VCaP (cell line): ENCODE results near the gene RAB44.

Experiments
- H3K27ac ChIP-seq: fragments of 450-650 bp; 2 replicates; pipeline ENCODE4 v1.5.1; 2017
- TF ChIP-seq, protein P1 (sequence below): fragments of 450-650 bp; conservative IDR thresholded peaks from 2 replicates; pipeline ENCODE4 v1.5.1; 2017; ENCODE audit warnings: mild to moderate bottlenecking, moderate library complexity

Gene RAB44

DNA sequence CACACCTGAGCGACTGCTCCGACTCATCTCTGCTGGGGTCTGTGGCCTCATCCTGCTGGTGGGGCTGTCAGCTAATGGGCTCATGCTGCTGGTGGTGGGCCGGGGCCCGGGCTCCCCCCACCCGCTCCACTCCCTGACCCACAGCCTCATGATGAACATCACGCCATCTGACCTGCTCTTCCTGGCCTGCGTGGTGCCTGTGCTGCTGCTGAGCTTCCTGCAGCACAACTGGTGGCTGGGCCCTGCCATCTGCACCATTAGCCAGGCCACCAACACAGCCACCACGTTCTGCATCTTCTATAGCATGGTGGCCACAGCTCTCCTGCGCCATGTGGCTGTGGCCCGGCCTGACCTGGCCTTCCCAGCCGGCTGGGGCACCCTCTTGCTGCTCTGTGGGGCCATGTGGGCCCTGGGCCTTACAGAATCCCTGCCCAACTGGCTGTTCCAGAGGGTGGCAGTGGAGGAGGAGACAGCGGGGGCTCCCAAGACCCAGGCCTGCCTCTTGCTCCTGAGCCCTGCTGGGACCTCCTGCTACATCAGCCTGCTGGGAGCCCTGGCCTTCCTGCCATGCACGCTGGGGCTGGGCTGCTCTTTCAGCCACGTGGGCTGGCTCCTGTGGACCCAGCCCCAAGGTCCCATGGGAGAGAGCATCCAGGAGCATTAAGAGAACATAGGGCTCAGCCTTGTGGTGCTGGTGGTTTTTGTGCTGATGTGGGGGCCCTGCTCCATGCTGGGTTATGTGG lies 39.6 kb downstream of the RAB44 start:
- no peak overlapping the region for H3K27ac ChIP-seq
- TF ChIP-seq, protein P1, sequence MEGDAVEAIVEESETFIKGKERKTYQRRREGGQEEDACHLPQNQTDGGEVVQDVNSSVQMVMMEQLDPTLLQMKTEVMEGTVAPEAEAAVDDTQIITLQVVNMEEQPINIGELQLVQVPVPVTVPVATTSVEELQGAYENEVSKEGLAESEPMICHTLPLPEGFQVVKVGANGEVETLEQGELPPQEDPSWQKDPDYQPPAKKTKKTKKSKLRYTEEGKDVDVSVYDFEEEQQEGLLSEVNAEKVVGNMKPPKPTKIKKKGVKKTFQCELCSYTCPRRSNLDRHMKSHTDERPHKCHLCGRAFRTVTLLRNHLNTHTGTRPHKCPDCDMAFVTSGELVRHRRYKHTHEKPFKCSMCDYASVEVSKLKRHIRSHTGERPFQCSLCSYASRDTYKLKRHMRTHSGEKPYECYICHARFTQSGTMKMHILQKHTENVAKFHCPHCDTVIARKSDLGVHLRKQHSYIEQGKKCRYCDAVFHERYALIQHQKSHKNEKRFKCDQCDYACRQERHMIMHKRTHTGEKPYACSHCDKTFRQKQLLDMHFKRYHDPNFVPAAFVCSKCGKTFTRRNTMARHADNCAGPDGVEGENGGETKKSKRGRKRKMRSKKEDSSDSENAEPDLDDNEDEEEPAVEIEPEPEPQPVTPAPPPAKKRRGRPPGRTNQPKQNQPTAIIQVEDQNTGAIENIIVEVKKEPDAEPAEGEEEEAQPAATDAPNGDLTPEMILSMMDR = no peak

DNA sequence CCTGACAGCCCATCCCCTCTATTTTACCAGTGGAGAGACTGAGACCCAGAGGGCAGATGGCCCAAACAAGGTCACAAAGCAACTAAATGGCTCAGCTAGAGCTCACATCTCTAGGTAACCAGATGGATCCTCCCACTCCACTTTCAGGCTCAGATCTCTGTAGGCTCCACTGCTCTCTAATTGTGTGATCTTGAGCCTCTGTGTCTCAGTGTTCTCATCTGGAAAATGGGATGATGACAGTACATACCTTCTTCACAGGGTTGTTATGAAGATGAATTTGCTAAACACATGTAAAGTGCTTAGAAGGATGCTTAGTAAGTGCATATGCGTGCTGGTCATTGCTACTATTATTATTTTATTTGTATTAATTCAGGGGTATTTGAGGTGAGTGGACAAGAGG lies 40.5 kb downstream of the RAB44 start:
- TF ChIP-seq, protein P1 = no peak
- H3K27ac ChIP-seq = no peak overlapping the region

DNA sequence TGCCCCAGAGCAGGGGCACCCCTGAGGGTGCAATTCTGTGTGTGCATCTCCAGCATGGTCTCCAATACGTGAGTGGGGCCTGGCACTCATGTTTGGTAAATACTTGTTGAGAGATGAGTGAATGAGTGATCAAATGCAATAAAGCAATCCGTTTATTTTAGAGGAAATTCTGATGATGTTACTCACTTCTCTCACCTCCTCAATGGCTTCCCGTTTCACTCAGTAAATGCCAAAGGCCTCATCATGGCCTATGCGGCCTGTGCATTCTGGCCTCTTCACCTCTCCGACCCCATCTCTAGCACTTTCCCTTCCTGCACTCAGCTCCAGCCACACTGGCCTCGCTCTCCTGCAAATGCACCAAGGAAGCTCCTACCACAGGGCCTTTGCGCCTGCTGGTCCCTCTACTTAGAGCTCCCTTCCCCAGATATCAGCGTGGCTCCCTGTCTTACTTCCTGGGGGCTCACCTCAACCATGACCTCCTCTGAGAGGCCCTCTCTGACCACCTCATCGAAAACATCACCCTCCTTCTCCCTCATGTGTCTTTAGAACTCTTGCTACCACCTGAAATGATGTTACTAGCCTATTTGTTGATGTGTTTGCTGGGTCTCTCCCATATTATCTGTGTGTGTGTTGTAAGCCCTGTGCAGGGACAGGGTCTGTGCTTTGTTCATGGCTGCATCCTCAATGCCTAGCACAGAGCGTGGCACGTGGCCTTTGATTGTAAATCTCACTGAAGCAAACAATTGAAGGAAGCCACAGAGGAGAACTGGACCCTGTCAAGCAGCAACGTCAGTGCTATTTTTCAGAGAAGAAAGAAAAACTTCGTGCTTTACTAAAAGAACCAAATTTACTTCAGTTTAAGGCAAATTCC lies 42.6 kb downstream of the RAB44 start:
- H3K27ac ChIP-seq = no peak overlapping the region
- TF ChIP-seq, protein P1 = no peak

DNA sequence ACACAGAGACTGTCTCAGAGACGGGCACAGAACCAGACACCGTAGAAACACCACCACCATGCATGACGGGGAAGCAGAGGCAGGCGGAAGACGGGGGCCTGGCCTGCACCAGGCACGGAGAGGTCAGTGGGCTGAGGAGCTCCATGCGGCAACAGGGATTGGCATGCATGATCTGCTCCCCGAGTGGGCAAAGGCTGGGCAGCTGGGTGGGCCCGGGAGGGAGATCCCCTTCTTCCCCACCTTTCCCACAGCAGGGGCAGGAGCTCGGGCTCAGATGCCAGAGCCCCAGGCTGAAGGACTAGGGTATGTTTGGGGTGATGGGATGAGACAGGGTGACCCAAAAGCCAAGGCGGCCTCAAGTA lies 43.2 kb downstream of the RAB44 start:
- TF ChIP-seq, protein P1 = no peak
- H3K27ac ChIP-seq = no peak overlapping the region

DNA sequence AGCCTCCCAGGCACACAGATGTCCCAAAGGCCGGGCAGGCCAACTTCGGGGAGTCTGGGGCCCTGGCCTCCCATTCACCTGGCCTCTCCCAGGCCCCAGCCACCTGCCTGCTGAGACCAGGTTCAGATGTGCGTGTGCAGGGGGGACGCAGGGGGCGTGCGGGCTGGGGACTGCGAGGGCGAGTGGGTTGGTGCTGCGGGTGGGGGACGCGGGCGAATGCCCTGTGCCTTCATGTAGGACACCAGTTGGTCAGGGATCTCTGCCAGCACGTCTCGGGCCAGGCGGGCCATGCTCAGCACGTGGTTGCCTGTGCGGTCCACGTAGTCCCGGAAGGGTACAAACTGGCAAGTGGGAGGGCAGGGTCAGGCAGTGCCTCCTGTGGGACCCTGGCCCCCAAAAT lies 44.5 kb downstream of the RAB44 start:
- H3K27ac ChIP-seq = no peak overlapping the region
- TF ChIP-seq, protein P1 = no peak

DNA sequence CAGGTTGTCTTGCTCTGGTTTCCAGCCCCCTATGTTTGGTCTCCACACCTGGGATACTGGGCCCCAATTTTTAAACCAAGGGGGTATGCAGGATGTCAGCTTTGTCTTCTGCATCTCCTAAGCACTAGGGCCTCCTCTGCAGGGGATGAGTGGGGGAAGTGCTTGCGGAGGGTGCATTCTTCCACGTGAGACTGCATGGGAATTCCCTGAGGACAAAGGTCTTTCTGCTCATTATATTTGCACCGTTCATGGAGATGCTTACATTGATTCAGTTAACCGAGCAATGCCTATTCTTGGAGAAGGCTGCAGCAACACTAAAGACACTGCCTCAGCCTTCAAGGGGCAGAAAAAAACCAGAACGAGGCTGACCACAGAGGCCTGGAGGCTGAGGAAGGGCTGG lies 45.4 kb downstream of the RAB44 start:
- no peak overlapping the region for H3K27ac ChIP-seq
- TF ChIP-seq, protein P1 = no peak

DNA sequence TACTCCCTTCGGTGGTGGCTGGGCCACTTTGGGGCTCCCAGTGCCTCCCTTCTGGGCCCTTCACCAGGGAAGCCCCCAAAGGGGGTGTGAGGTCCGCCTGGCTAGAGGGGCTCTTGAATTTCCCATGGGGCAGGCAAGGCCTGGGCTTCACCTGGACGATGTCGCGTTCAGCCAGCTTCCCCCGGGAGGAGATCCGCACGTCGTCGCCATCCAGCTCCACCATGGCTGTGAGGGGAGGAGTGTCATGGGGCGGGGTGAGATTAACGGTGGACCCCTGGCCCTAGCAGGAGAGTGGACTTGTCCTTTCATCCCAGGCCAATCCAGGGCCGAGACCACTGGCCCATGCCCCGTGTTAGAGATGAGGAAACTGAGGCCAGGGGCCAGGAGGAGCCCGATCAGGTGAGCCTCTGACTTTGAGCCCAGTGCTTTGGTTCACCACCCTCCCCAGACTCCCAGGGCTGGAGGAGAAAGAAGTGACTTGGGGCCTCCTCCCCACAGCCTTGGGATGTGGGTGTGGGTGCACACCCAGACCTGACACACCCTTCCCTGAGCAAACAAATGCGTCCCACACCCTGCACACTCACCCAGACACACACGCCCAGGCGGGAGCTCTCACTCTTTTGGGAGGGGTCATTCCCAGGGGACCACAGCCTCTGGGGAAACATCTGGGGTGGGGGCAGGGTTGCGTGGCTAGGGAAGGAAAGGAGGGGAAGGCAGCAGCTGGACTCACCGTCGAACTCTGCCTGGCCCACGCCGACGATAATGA lies 46.1 kb downstream of the RAB44 start:
- no peak overlapping the region for H3K27ac ChIP-seq
- TF ChIP-seq, protein P1 = no peak
